HL-60 (cell line): ENCODE data around the gene PTGDS.

Experiments
- DNase-seq, 2 experiments: peaks; one replicate each; pipeline ENCODE4 v3.0.0-alpha.2; 2010 to 2020; ENCODE audit warnings: low read depth in 1 of 2, low spot score in 1 of 2
- H3K27ac ChIP-seq: fragments of 250-450 bp; sonication (Bioruptor Pico); replicated peaks from 2 replicates; pipeline ENCODE4 v1.5.1; 2020; ENCODE audit warnings: mild to moderate bottlenecking, moderate library complexity
- H3K27me3 ChIP-seq: fragments of 250-450 bp; sonication (Bioruptor Pico); 2 replicates; pipeline ENCODE4 v1.5.1; 2021; ENCODE audit warnings: mild to moderate bottlenecking, moderate library complexity; ENCODE audit not compliant: insufficient read depth, poor library complexity, severe bottlenecking
- H3K4me3 ChIP-seq: replicated peaks from 2 replicates; pipeline ENCODE4 v1.5.1; 2011; ENCODE audit warnings: mild to moderate bottlenecking, control low read depth, low read length; ENCODE audit not compliant: insufficient read depth
- CTCF ChIP-seq: IDR thresholded peaks from one replicate; pipeline ENCODE4 v1.5.1; 2011; ENCODE audit warnings: low read length, control low read depth, inconsistent platforms; ENCODE audit not compliant: insufficient read depth
- GABPA ChIP-seq: IDR thresholded peaks from 2 replicates; pipeline ENCODE4 v1.6.1; 2012; ENCODE audit warnings: low read depth
- POLR2AphosphoS5 ChIP-seq: IDR thresholded peaks from 2 replicates; pipeline ENCODE4 v1.6.1; 2012; ENCODE audit warnings: low read depth
- REST ChIP-seq: IDR thresholded peaks from 2 replicates; pipeline ENCODE4 v1.6.1; 2012; ENCODE audit warnings: low read depth; ENCODE audit not compliant: insufficient replicate concordance
- SPI1 ChIP-seq: IDR thresholded peaks from 2 replicates; pipeline ENCODE4 v1.6.1; 2012; ENCODE audit warnings: low read depth, mild to moderate bottlenecking, borderline replicate concordance

The PTGDS gene

GRCh38 chr9:136994888-136995230 lies 17.6 kb downstream of the PTGDS start:
- Histone ChIP-seq H3K27me3 (no peaks in the 10 kb centered on the region), H3K4me3 (no peak overlapping the region), H3K27ac (no peak overlapping the region)
- DNase-seq = no peak
- TF ChIP-seq SPI1 = no peak
- TF ChIP-seq REST = no peak
- TF ChIP-seq POLR2AphosphoS5 = no peak
- TF ChIP-seq GABPA = no peak
- no peak for TF ChIP-seq CTCF

GRCh38 chr9:136995362-136995761 lies 18.1 kb downstream of the PTGDS start:
- H3K27me3 ChIP-seq = no peaks in the 10 kb centered on the region
- no peak overlapping the region for H3K4me3 ChIP-seq
- DNase-seq = no peak
- H3K27ac ChIP-seq = no peak overlapping the region
- TF ChIP-seq POLR2AphosphoS5 (no peak), GABPA (no peak), SPI1 (no peak), REST (no peak), CTCF (no peak)

GRCh38 chr9:136995772-136996311 lies 18.5 kb downstream of the PTGDS start:
- Histone ChIP-seq H3K27me3 (no peaks in the 10 kb centered on the region), H3K4me3 (no peak overlapping the region), H3K27ac (no peak overlapping the region)
- TF ChIP-seq CTCF (no peak), SPI1 (no peak), POLR2AphosphoS5 (no peak), REST (no peak), GABPA (no peak)
- DNase-seq = no peak
